ENCODE results near the gene ST13. TPM values are rescaled to one million over a fixed set of nuclear protein-coding genes. Genes with fewer than 3 reads are reported as not detected.

Gene ST13
- total and polyA plus RNA-seq, 2 of the 4 experiments (the other 2 are of a cell fraction) = 115 to 235 TPM

GRCh38 chr22:40826984-40827741, 29.3 kb downstream of the ST13 start:
- no CpG with 5 or more reads among the region's 7 CpGs for WGBS, 2 experiments (ENCODE audit: extremely low coverage in 2 of 2, insufficient read length in 1 of 2)
- Histone ChIP-seq H3K79me1 (ENCODE audit: low read depth in 1 of 2, low read length in 2 of 2) (peaks cover 3 to 9% of the 10 kb centered on the region in 2 experiments; a peak in 2 of 4 replicates), H4K20me1 (ENCODE audit: insufficient read depth, low read length) (no peaks in the 10 kb centered on the region), H3K4me1 (ENCODE audit: control insufficient read depth, insufficient read depth, low read length) (no peaks in the 10 kb centered on the region), H2BK20ac (ENCODE audit: low read depth, low read length) (no peak overlapping the region), H2BK120ac (ENCODE audit: low read depth, low read length) (no peak overlapping the region), H3K9ac (ENCODE audit: low read depth, low read length) (no peak overlapping the region), H3K56ac (ENCODE audit: extremely low read depth, insufficient read depth, low read length) (no peak overlapping the region), H3K4ac (ENCODE audit: low read depth, low read length) (no peak overlapping the region), H3K4me3 (ENCODE audit: insufficient read depth, low read depth, low read length) (no peak overlapping the region), H4K5ac (ENCODE audit: low read depth, low read length) (no peak overlapping the region), H3K14ac (replicated peaks; ENCODE audit: low read depth, low read length) (no peak overlapping the region), H3K27me3 (ENCODE audit: control insufficient read depth, insufficient read depth, low read length) (no peaks in the 10 kb centered on the region), H3K27ac (ENCODE audit: insufficient read depth, low read length) (no peak overlapping the region), H2AK9ac (replicated peaks; ENCODE audit: low read depth, low read length, poor library complexity) (no peak overlapping the region), H3K4me2 (ENCODE audit: low read depth, low read length) (no peak overlapping the region), H3K9me1 (ENCODE audit: insufficient read depth, low read length) (no peaks in the 10 kb centered on the region), H2AFZ (replicated peaks; ENCODE audit: low read length, poor library complexity) (no peak overlapping the region), H4K91ac (ENCODE audit: insufficient read depth, low read depth, low read length) (no peak overlapping the region), H2BK5ac (ENCODE audit: low read depth, low read length, poor library complexity, severe bottlenecking) (no peak overlapping the region), H3K18ac (ENCODE audit: low read depth, low read length) (no peak overlapping the region), H3K23ac (ENCODE audit: low read depth, low read length) (no peak overlapping the region), H3K36me3 (ENCODE audit: control insufficient read depth, insufficient read depth, low read length) (peaks cover 25% of the 10 kb centered on the region), H2BK15ac (ENCODE audit: low read depth, low read length) (no peak overlapping the region), H3K9me3 (ENCODE audit: control insufficient read depth, insufficient read depth, low read length) (no peaks in the 10 kb centered on the region), H4K8ac (ENCODE audit: low read depth in 2 of 2, low read length in 2 of 2) (no peak overlapping the region), H2AK5ac (ENCODE audit: low read depth, low read length) (no peak overlapping the region)
- no TSS peak for BruUV-seq (replicated peaks)
- CTCF ChIA-PET = interaction anchor here (0.7 kb wide), 1 partner anchor 33 kb away, joined by 7 read pairs; no protein-coding TSS in a partner anchor
- TF ChIP-seq RFX5 (IDR thresholded peaks at IDR 0.05; ENCODE audit: low read depth, low read length) = no peak
- TF ChIP-seq MAZ (IDR thresholded peaks at IDR 0.05; ENCODE audit: borderline replicate concordance, low read depth, low read length) = no peak
- TF ChIP-seq USF2 (IDR thresholded peaks at IDR 0.05; ENCODE audit: low read depth, low read length) = no peak
- no peak for TF ChIP-seq NFE2L2 (IDR thresholded peaks at IDR 0.05; ENCODE audit: low read depth, low read length)
- TF ChIP-seq CTCF (conservative IDR thresholded peaks at IDR 0.05; ENCODE audit: low read depth, low read length) = no peak
- no peak for TF ChIP-seq RCOR1 (IDR thresholded peaks at IDR 0.05; ENCODE audit: insufficient replicate concordance, low read length)
- ATAC-seq (ENCODE audit: low read depth) (no peak), DNase-seq (no peak)
- in situ Hi-C loops (cut with MboI; ENCODE audit: low sequenced_read_pairs) = no loop called here
- intact Hi-C loops (cut with micrococcal nuclease) = loop anchor here (10.0 kb wide), 1 partner anchor 328 kb away; no protein-coding TSS in a partner anchor
- dilution Hi-C loops (cut with HindIII; ENCODE audit: low sequenced_read_pairs, unreplicated experiment) = no loop called here
- POLR2A ChIA-PET (ENCODE audit: unreplicated experiment) = no interaction called here
